ENCODE data around the gene ASPSCR1. TPM values are rescaled to one million over a fixed set of nuclear protein-coding genes. Genes with fewer than 3 reads are reported as not detected.

Gene ASPSCR1
- total and polyA plus RNA-seq, 2 of the 8 experiments (the other 6 are each of a cell fraction or from before 2014, with no cell fraction given) = 33.3 to 43.7 TPM

DNA sequence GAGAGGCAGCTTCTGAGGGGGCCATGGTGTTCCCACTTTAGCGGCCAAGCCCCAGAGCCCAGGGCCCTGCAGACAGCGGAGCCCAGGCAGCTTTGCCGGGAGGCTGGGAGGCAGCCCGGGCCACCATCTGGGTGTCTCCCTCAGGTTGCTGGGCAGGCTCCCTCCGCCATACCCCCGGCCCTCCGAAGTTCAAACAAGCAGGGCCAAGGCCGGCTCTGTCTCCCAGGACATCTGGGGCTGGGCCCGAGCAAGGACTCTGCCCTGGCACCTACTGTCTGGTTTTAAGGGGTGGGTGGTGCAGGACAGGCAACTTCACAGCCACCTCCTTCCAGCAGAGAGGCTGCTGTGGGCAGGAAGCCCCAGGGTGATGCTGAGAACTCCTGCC, 85.5 kb downstream of the ASPSCR1 start (continued):
- TF ChIP-seq KDM5A (IDR thresholded peaks at IDR 0.05; ENCODE audit: low read length) (no peak), SIRT6 (IDR thresholded peaks at IDR 0.05; ENCODE audit: low read length) (no peak), POU5F1 (IDR thresholded peaks at IDR 0.05; ENCODE audit: low read depth, low read length) (no peak), POLR2A (IDR thresholded peaks at IDR 0.05; ENCODE audit: control extremely low read depth in 1 of 2, low read depth in 2 of 2, low read length in 2 of 2) (no peak), ZNF274 (IDR thresholded peaks at IDR 0.05; ENCODE audit: borderline replicate concordance, extremely low read depth, low read length) (no peak)
- TF ChIP-seq, protein P1, sequence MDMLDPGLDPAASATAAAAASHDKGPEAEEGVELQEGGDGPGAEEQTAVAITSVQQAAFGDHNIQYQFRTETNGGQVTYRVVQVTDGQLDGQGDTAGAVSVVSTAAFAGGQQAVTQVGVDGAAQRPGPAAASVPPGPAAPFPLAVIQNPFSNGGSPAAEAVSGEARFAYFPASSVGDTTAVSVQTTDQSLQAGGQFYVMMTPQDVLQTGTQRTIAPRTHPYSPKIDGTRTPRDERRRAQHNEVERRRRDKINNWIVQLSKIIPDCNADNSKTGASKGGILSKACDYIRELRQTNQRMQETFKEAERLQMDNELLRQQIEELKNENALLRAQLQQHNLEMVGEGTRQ (IDR thresholded peaks at IDR 0.05; ENCODE audit: low read length) = no peak
- TF ChIP-seq, protein P2, sequence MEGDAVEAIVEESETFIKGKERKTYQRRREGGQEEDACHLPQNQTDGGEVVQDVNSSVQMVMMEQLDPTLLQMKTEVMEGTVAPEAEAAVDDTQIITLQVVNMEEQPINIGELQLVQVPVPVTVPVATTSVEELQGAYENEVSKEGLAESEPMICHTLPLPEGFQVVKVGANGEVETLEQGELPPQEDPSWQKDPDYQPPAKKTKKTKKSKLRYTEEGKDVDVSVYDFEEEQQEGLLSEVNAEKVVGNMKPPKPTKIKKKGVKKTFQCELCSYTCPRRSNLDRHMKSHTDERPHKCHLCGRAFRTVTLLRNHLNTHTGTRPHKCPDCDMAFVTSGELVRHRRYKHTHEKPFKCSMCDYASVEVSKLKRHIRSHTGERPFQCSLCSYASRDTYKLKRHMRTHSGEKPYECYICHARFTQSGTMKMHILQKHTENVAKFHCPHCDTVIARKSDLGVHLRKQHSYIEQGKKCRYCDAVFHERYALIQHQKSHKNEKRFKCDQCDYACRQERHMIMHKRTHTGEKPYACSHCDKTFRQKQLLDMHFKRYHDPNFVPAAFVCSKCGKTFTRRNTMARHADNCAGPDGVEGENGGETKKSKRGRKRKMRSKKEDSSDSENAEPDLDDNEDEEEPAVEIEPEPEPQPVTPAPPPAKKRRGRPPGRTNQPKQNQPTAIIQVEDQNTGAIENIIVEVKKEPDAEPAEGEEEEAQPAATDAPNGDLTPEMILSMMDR (IDR thresholded peaks at IDR 0.05; ENCODE audit: control extremely low read depth in 1 of 3, insufficient read depth in 1 of 3, low read depth in 1 of 3, low read length in 3 of 3) = no peak
